ENCODE data around the gene SWSAP1.
A peak's percentile ranks its signal among the peaks of the same experiment; 100 is the strongest.
"Not testable (repeated sequence)": the region's sequence is repeated elsewhere in the genome, so short reads cannot be mapped to it uniquely, and the experiment has no call there.

Gene SWSAP1

GRCh38 chr19:11378319-11379189 is 4.1 kb downstream of the SWSAP1 start:
- DNase-seq (ENCODE audit: low read depth in 2 of 2) = no peak

GRCh38 chr19:11379269-11379845 is 4.9 kb downstream of the SWSAP1 start:
- DNase-seq (ENCODE audit: low read depth in 2 of 2) = not testable (repeated sequence)

GRCh38 chr19:11379857-11380350 is 5.4 kb downstream of the SWSAP1 start:
- no peak for DNase-seq (ENCODE audit: low read depth in 2 of 2)

- DNase-seq (ENCODE audit: low read depth in 2 of 2) = peak; percentile 89 to 93
Observed at GRCh38 chr19:11380653-11381537, 6.4 kb downstream of the SWSAP1 start.

- DNase-seq (ENCODE audit: low read depth in 2 of 2) = no peak
Observed at GRCh38 chr19:11382898-11383705, 8.6 kb downstream of the SWSAP1 start.

GRCh38 chr19:11383706-11384048 is 9.2 kb downstream of the SWSAP1 start:
- no peak for DNase-seq (ENCODE audit: low read depth in 2 of 2)

- no peak for DNase-seq (ENCODE audit: low read depth in 2 of 2)
Observed at GRCh38 chr19:11384778-11385129, 10.3 kb downstream of the SWSAP1 start.

GRCh38 chr19:11387162-11388034 is 12.9 kb downstream of the SWSAP1 start:
- DNase-seq (ENCODE audit: low read depth in 2 of 2) = no peak

GRCh38 chr19:11390359-11390758 is 15.9 kb downstream of the SWSAP1 start:
- DNase-seq (ENCODE audit: low read depth in 2 of 2) = no peak

- DNase-seq (ENCODE audit: low read depth in 2 of 2) = no peak
Observed at GRCh38 chr19:11390933-11391680, 16.6 kb downstream of the SWSAP1 start.

GRCh38 chr19:11397089-11397610 is 22.7 kb downstream of the SWSAP1 start:
- DNase-seq (ENCODE audit: low read depth in 2 of 2) = no peak

- DNase-seq (ENCODE audit: low read depth in 2 of 2) = no peak
Observed at GRCh38 chr19:11399667-11400066, 25.2 kb downstream of the SWSAP1 start.

GRCh38 chr19:11400798-11401197 is 26.3 kb downstream of the SWSAP1 start:
- DNase-seq (ENCODE audit: low read depth in 2 of 2) = no peak

- no peak for DNase-seq (ENCODE audit: low read depth in 2 of 2)
Observed at GRCh38 chr19:11401808-11402543, 27.5 kb downstream of the SWSAP1 start.

GRCh38 chr19:11404588-11405222 is 30.2 kb downstream of the SWSAP1 start:
- no peak for DNase-seq (ENCODE audit: low read depth in 2 of 2)

GRCh38 chr19:11405846-11406643 is 31.6 kb downstream of the SWSAP1 start:
- no peak for DNase-seq (ENCODE audit: low read depth in 2 of 2)

- not testable (repeated sequence) for DNase-seq (ENCODE audit: low read depth in 2 of 2)
Observed at GRCh38 chr19:11406703-11407236, 32.3 kb downstream of the SWSAP1 start.
